Muscle layer of duodenum (tissue), 2 donors: ENCODE results near the gene EMILIN3.

Experiments used
- H3K27ac ChIP-seq: one replicate; pipeline ENCODE4 v1.7.0; 2013; ENCODE audit warnings: mild to moderate bottlenecking, low read length
- H3K27me3 ChIP-seq: one replicate; pipeline ENCODE4 v1.7.0; 2013; ENCODE audit warnings: low read depth, mild to moderate bottlenecking, control low read depth, low read length
- H3K36me3 ChIP-seq, 2 donors: one replicate each; pipeline ENCODE4 v1.7.0; 2013; ENCODE audit warnings: low read length in 2 of 2, control low read depth in 1 of 2, mild to moderate bottlenecking in 1 of 2; ENCODE audit not compliant: insufficient read depth in 2 of 2, control insufficient read depth in 1 of 2
- H3K4me1 ChIP-seq, 2 donors: one replicate each; pipeline ENCODE4 v1.7.0; 2013; ENCODE audit warnings: low read length in 2 of 2, mild to moderate bottlenecking in 2 of 2, control low read depth in 1 of 2, moderate library complexity in 1 of 2; ENCODE audit not compliant: insufficient read depth in 2 of 2, control insufficient read depth in 1 of 2
- H3K4me3 ChIP-seq, 2 donors: one replicate each; pipeline ENCODE4 v1.7.0; 2013; ENCODE audit warnings: low read length in 2 of 2, low read depth in 1 of 2, mild to moderate bottlenecking in 1 of 2
- H3K9me3 ChIP-seq, 2 donors: one replicate each; pipeline ENCODE4 v1.7.0; 2013; ENCODE audit warnings: low read length in 2 of 2, control low read depth in 1 of 2, mild to moderate bottlenecking in 1 of 2; ENCODE audit not compliant: control insufficient read depth in 1 of 2
- donor health status: healthy.

EMILIN3 gene

GRCh38 chr20:41352666-41353065 is 14.0 kb downstream of the EMILIN3 start:
- H3K4me1 ChIP-seq = no peaks in the 10 kb centered on the region
- no peaks in the 10 kb centered on the region for H3K9me3 ChIP-seq
- H3K4me3 ChIP-seq = no peak overlapping the region
- peaks cover 11 to 17% of the 10 kb centered on the region in 2 donors for H3K36me3 ChIP-seq
- H3K27me3 ChIP-seq = no peaks in the 10 kb centered on the region
- H3K27ac ChIP-seq = no peak overlapping the region

- H3K27ac ChIP-seq = no peak overlapping the region
- peaks cover 11 to 17% of the 10 kb centered on the region in 2 donors for H3K36me3 ChIP-seq
- H3K4me1 ChIP-seq = no peaks in the 10 kb centered on the region
- no peak overlapping the region for H3K4me3 ChIP-seq
- H3K9me3 ChIP-seq = no peaks in the 10 kb centered on the region
- H3K27me3 ChIP-seq = no peaks in the 10 kb centered on the region
Observed at GRCh38 chr20:41352106-41352505, 14.5 kb downstream of the EMILIN3 start.

- H3K36me3 ChIP-seq = peaks cover 10 to 11% of the 10 kb centered on the region in 2 donors
- H3K4me3 ChIP-seq = no peak overlapping the region
- H3K9me3 ChIP-seq = no peaks in the 10 kb centered on the region
- no peaks in the 10 kb centered on the region for H3K4me1 ChIP-seq
- no peaks in the 10 kb centered on the region for H3K27me3 ChIP-seq
- H3K27ac ChIP-seq = no peak overlapping the region
Observed at GRCh38 chr20:41350408-41350962, 16.1 kb downstream of the EMILIN3 start.

DNA sequence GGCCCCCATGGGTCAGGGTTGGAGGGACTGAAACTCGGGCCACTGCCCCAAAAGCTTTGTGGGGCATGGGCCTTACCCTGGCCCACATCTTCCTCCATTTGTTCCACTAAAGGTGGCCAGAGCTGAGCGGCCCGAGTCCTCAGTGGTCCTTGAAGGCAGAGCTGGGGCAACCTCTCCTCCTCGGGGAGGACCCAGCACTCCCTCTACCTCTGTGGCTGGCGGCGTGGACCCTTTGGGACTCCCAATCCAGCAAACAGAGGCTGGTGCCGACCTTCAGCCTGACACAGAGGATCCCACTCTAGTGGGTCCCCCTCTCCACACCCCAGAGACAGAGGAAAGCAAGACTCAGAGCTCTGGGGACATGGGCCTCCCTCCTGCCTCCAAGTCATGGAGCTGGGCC is 16.7 kb downstream of the EMILIN3 start:
- H3K9me3 ChIP-seq = no peaks in the 10 kb centered on the region
- H3K4me1 ChIP-seq = no peaks in the 10 kb centered on the region
- H3K4me3 ChIP-seq = no peak overlapping the region
- peaks cover 10 to 11% of the 10 kb centered on the region in 2 donors for H3K36me3 ChIP-seq
- H3K27me3 ChIP-seq = no peaks in the 10 kb centered on the region
- no peak overlapping the region for H3K27ac ChIP-seq

- H3K9me3 ChIP-seq = no peaks in the 10 kb centered on the region
- H3K36me3 ChIP-seq = peaks cover 10 to 11% of the 10 kb centered on the region in 2 donors
- H3K4me3 ChIP-seq = no peak overlapping the region
- H3K27me3 ChIP-seq = no peaks in the 10 kb centered on the region
- no peak overlapping the region for H3K27ac ChIP-seq
- no peaks in the 10 kb centered on the region for H3K4me1 ChIP-seq
Observed at GRCh38 chr20:41349266-41349665, 17.4 kb downstream of the EMILIN3 start.

- Histone ChIP-seq H3K27me3 (no peaks in the 10 kb centered on the region), H3K27ac (no peak overlapping the region), H3K4me1 (no peaks in the 10 kb centered on the region), H3K4me3 (no peak overlapping the region), H3K36me3 (peaks cover 7 to 10% of the 10 kb centered on the region in 2 donors), H3K9me3 (no peaks in the 10 kb centered on the region)
Observed at GRCh38 chr20:41348430-41349172, 18.0 kb downstream of the EMILIN3 start.

- Histone ChIP-seq H3K27me3 (no peaks in the 10 kb centered on the region), H3K4me1 (no peaks in the 10 kb centered on the region), H3K4me3 (no peak overlapping the region), H3K9me3 (no peaks in the 10 kb centered on the region), H3K36me3 (peaks cover 4 to 10% of the 10 kb centered on the region in 2 donors), H3K27ac (no peak overlapping the region)
Observed at GRCh38 chr20:41347523-41348429, 18.8 kb downstream of the EMILIN3 start.

- Histone ChIP-seq H3K27me3 (no peaks in the 10 kb centered on the region), H3K9me3 (no peaks in the 10 kb centered on the region), H3K27ac (no peak overlapping the region), H3K36me3 (peaks cover 0 to 6% of the 10 kb centered on the region in 2 donors), H3K4me1 (peaks cover 0 to 5% of the 10 kb centered on the region in 2 donors), H3K4me3 (no peak overlapping the region)
Observed at GRCh38 chr20:41345729-41346067, 20.9 kb downstream of the EMILIN3 start.

DNA sequence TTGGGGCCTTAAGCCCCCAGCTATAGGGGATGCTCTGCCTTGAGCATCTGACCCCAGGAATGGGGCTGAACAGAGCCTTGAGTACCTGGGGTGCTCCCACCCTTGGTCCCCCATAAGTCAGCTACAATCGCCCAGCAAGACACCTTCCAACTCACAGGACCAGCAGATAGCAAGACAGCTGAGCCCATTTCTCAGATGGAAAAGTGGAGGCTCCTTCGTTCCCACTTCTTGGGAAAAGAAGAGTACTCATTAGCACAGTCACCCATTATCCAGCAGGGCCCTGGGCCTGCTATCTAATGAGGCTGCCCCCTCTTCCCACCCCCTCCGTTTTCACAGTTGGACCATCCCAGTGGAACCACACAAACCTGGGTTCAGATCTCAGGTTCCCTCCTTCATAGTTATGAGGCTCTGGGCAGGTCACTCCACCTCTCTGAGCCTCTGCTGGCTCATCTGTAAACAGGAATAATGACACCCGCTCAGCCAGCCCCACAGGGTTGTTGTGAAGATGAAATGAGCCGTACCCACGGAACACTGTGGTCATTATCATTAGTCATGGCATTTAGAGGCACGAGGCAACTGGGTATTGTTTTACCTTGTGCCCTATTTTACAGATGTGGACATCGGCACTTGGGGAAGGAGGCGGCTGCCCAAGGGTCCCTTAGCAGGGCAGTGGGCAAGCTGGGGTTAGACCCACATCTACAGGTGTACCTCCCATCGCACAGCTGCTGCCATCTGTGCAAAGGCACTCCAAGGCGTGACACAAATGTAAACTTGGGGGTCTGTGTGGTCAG is 21.5 kb downstream of the EMILIN3 start:
- Histone ChIP-seq H3K27me3 (no peaks in the 10 kb centered on the region), H3K27ac (no peak overlapping the region), H3K9me3 (no peaks in the 10 kb centered on the region), H3K4me1 (peaks cover 0 to 10% of the 10 kb centered on the region in 2 donors), H3K4me3 (no peak overlapping the region), H3K36me3 (peaks cover 0 to 6% of the 10 kb centered on the region in 2 donors)

DNA sequence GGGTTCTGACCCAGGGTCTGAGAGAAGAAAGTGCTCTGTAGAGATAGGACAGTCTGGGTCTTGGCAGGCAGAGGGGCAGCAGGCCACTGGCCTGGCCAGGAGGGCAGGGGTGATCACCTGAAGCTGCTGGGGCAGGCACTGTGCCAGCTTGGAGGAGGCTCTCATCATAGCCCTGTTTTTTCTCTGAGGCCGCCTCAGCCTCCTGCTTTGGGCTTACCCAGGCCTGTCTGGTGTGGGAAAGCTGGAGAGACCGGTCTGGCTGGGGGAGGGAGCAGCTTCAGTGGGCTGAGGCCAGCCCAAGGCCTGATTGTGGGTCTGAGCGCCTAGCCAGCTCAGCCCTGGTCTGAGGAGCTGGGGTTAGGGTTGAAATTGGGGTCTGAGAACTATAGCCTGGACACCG is 22.1 kb downstream of the EMILIN3 start:
- Histone ChIP-seq H3K4me1 (peaks cover 0 to 10% of the 10 kb centered on the region in 2 donors), H3K9me3 (no peaks in the 10 kb centered on the region), H3K36me3 (no peaks in the 10 kb centered on the region), H3K4me3 (no peak overlapping the region), H3K27me3 (no peaks in the 10 kb centered on the region), H3K27ac (no peak overlapping the region)
